Mesenchymal stem cell (in vitro differentiated cells and primary cell): Measurements from ENCODE around the gene CAD.

ENCODE experiments used
- DNase-seq: peaks from one replicate; pipeline ENCODE4 v3.0.0-alpha.2; 2013
- H2AFZ ChIP-seq: one replicate; pipeline ENCODE4 v1.6.1; 2013; ENCODE audit warnings: low read depth, mild to moderate bottlenecking, control low read depth, inconsistent platforms, low read length, moderate library complexity
- H2AK5ac ChIP-seq: 2 replicates; pipeline ENCODE4 v1.6.1; 2013; ENCODE audit warnings: low read length, moderate library complexity, mild to moderate bottlenecking, inconsistent platforms; ENCODE audit not compliant: severe bottlenecking
- H2BK120ac ChIP-seq: one replicate; pipeline ENCODE4 v1.6.1; 2013; ENCODE audit warnings: low read depth, mild to moderate bottlenecking, inconsistent platforms, low read length, moderate library complexity
- H2BK12ac ChIP-seq, 2 experiments: one replicate each; pipeline ENCODE4 v1.6.1; 2013; ENCODE audit warnings: inconsistent platforms in 2 of 2, low read length in 2 of 2, mild to moderate bottlenecking in 2 of 2, moderate library complexity in 2 of 2, control low read depth in 1 of 2
- H2BK15ac ChIP-seq: one replicate; pipeline ENCODE4 v1.6.1; 2013; ENCODE audit warnings: mild to moderate bottlenecking, low read depth, inconsistent platforms; ENCODE audit not compliant: poor library complexity, severe bottlenecking
- H2BK5ac ChIP-seq: 2 replicates; pipeline ENCODE4 v1.6.1; 2013; ENCODE audit warnings: low read depth, mild to moderate bottlenecking, low read length, control low read depth, inconsistent platforms; ENCODE audit not compliant: poor library complexity, severe bottlenecking
- H3K14ac ChIP-seq, 2 experiments: one replicate each; pipeline ENCODE4 v1.6.1; 2013; ENCODE audit warnings: inconsistent platforms in 2 of 2, low read length in 2 of 2, control low read depth in 1 of 2, mild to moderate bottlenecking in 1 of 2, moderate library complexity in 1 of 2
- H3K18ac ChIP-seq, 2 experiments: one replicate each; pipeline ENCODE4 v1.6.1; 2013; ENCODE audit warnings: inconsistent platforms in 2 of 2, low read length in 2 of 2, control low read depth in 1 of 2, low read depth in 1 of 2, mild to moderate bottlenecking in 1 of 2
- H3K23ac ChIP-seq, 2 experiments: one replicate each; pipeline ENCODE4 v1.6.1; 2013; ENCODE audit warnings: inconsistent platforms in 2 of 2, low read length in 2 of 2, mild to moderate bottlenecking in 2 of 2, moderate library complexity in 2 of 2, control low read depth in 1 of 2
- H3K27ac ChIP-seq: 2 replicates; pipeline ENCODE4 v1.5.1; 2013; ENCODE audit warnings: mild to moderate bottlenecking, moderate library complexity, low read length, control low read depth, inconsistent platforms; ENCODE audit not compliant: poor library complexity, severe bottlenecking
- H3K27me3 ChIP-seq, 2 experiments: 2 replicates each; pipeline versions ENCODE4 v1.6.1 to v1.7.0; 2013; ENCODE audit warnings: low read length in 2 of 2, mild to moderate bottlenecking in 2 of 2, moderate library complexity in 2 of 2, control low read depth in 1 of 2, inconsistent platforms in 1 of 2; ENCODE audit not compliant: control insufficient read depth in 1 of 2, insufficient read depth in 1 of 2
- H3K36me3 ChIP-seq, 2 experiments: 2 replicates each; pipeline versions ENCODE4 v1.6.1 to v1.7.0; 2013; ENCODE audit warnings: low read length in 2 of 2, control low read depth in 1 of 2, inconsistent platforms in 1 of 2, low read depth in 1 of 2, mild to moderate bottlenecking in 1 of 2; ENCODE audit not compliant: insufficient read depth in 2 of 2, control insufficient read depth in 1 of 2
- H3K4ac ChIP-seq, 2 experiments: one replicate each; pipeline ENCODE4 v1.6.1; 2013; ENCODE audit warnings: inconsistent platforms in 2 of 2, low read length in 2 of 2, mild to moderate bottlenecking in 2 of 2, moderate library complexity in 2 of 2, control low read depth in 1 of 2, low read depth in 1 of 2
- H3K4me1 ChIP-seq: 2 replicates; pipeline ENCODE4 v1.6.1; 2013; ENCODE audit warnings: low read depth, low read length, control low read depth; ENCODE audit not compliant: control insufficient read depth, insufficient read depth
- H3K4me2 ChIP-seq: 2 replicates; pipeline ENCODE4 v1.6.1; 2013; ENCODE audit warnings: low read length, mild to moderate bottlenecking, inconsistent platforms; ENCODE audit not compliant: poor library complexity, severe bottlenecking
- H3K4me3 ChIP-seq, 2 experiments: 2 replicates each; pipeline versions ENCODE4 v1.5.1 to v1.7.0; 2013; ENCODE audit warnings: low read length in 2 of 2, mild to moderate bottlenecking in 2 of 2, control low read depth in 1 of 2, low read depth in 1 of 2; ENCODE audit not compliant: insufficient read depth in 1 of 2
- H3K79me1 ChIP-seq: replicated peaks from 2 replicates; pipeline ENCODE4 v1.6.1; 2013; ENCODE audit warnings: mild to moderate bottlenecking, control low read depth, low read length, inconsistent platforms; ENCODE audit not compliant: poor library complexity, severe bottlenecking
- H3K9ac ChIP-seq: 2 replicates; pipeline ENCODE4 v1.7.0; 2013; ENCODE audit warnings: mild to moderate bottlenecking, low read length, moderate library complexity
- H3K9me3 ChIP-seq: 2 replicates; pipeline ENCODE4 v1.7.0; 2013; ENCODE audit warnings: mild to moderate bottlenecking, low read length; ENCODE audit not compliant: control insufficient read depth
- H4K8ac ChIP-seq: one replicate; pipeline ENCODE4 v1.6.1; 2013; ENCODE audit warnings: inconsistent platforms, mild to moderate bottlenecking, low read length, moderate library complexity
- H4K91ac ChIP-seq: one replicate; pipeline ENCODE4 v1.6.1; 2013; ENCODE audit warnings: mild to moderate bottlenecking, low read length, inconsistent platforms
- WGBS: methylation state at CpG from one replicate; pipeline ENCODE4 v1.1.7; 2013; ENCODE audit warnings: mixed read lengths; 5-methylcytosine and 5-hydroxymethylcytosine counted together

The CAD gene

GRCh38 chr2:27285481-27285880 lies 68.3 kb downstream of the CAD start:
- Histone ChIP-seq H4K91ac (no peak overlapping the region), H2AFZ (no peak overlapping the region), H3K4me3 (no peak overlapping the region), H4K8ac (no peak overlapping the region), H3K27ac (no peak overlapping the region), H2BK120ac (no peak overlapping the region), H3K9me3 (no peaks in the 10 kb centered on the region), H3K9ac (no peak overlapping the region), H2BK5ac (no peak overlapping the region), H3K4me2 (no peak overlapping the region), H3K14ac (no peak overlapping the region), H3K23ac (no peak overlapping the region), H3K4ac (no peak overlapping the region), H2BK12ac (no peak overlapping the region), H3K27me3 (peaks cover 41 to 74% of the 10 kb centered on the region in 2 experiments), H2BK15ac (no peak overlapping the region), H3K79me1 (no peaks in the 10 kb centered on the region), H3K18ac (no peak overlapping the region), H2AK5ac (no peak overlapping the region), H3K4me1 (peaks cover 3% of the 10 kb centered on the region), H3K36me3 (no peaks in the 10 kb centered on the region)
- DNase-seq, result no peak
- 100% methylated on average over 1 of the region's 6 CpGs for WGBS

GRCh38 chr2:27288610-27289009 lies 71.4 kb downstream of the CAD start:
- Histone ChIP-seq H4K91ac (no peak overlapping the region), H4K8ac (no peak overlapping the region), H3K4me3 (no peak overlapping the region), H2BK5ac (no peak overlapping the region), H2BK15ac (no peak overlapping the region), H3K79me1 (no peaks in the 10 kb centered on the region), H3K9ac (no peak overlapping the region), H3K14ac (no peak overlapping the region), H3K27me3 (peaks cover 44 to 63% of the 10 kb centered on the region in 2 experiments), H3K4me1 (no peaks in the 10 kb centered on the region), H3K4me2 (no peak overlapping the region), H2AK5ac (no peak overlapping the region), H3K9me3 (no peaks in the 10 kb centered on the region), H3K23ac (no peak overlapping the region), H2BK120ac (no peak overlapping the region), H2AFZ (no peak overlapping the region), H3K27ac (no peak overlapping the region), H3K18ac (no peak overlapping the region), H3K4ac (no peak overlapping the region), H3K36me3 (no peaks in the 10 kb centered on the region), H2BK12ac (no peak overlapping the region)
- WGBS, result no CpG with 5 or more reads among the region's 3 CpGs
- DNase-seq, result no peak

GRCh38 chr2:27290549-27290948 lies 73.4 kb downstream of the CAD start:
- Histone ChIP-seq H3K18ac (no peak overlapping the region), H3K4ac (no peak overlapping the region), H4K91ac (no peak overlapping the region), H3K27ac (no peak overlapping the region), H3K23ac (no peak overlapping the region), H3K4me2 (no peak overlapping the region), H3K14ac (no peak overlapping the region), H3K4me3 (no peak overlapping the region), H3K79me1 (no peaks in the 10 kb centered on the region), H2AFZ (no peak overlapping the region), H3K9me3 (no peaks in the 10 kb centered on the region), H2BK5ac (no peak overlapping the region), H3K9ac (no peak overlapping the region), H2AK5ac (no peak overlapping the region), H2BK15ac (no peak overlapping the region), H3K27me3 (peaks cover 38 to 52% of the 10 kb centered on the region in 2 experiments), H4K8ac (no peak overlapping the region), H3K36me3 (no peaks in the 10 kb centered on the region), H3K4me1 (no peaks in the 10 kb centered on the region), H2BK12ac (no peak overlapping the region), H2BK120ac (no peak overlapping the region)
- no peak for DNase-seq
- 95% methylated on average over 4 of the region's 5 CpGs for WGBS

DNA sequence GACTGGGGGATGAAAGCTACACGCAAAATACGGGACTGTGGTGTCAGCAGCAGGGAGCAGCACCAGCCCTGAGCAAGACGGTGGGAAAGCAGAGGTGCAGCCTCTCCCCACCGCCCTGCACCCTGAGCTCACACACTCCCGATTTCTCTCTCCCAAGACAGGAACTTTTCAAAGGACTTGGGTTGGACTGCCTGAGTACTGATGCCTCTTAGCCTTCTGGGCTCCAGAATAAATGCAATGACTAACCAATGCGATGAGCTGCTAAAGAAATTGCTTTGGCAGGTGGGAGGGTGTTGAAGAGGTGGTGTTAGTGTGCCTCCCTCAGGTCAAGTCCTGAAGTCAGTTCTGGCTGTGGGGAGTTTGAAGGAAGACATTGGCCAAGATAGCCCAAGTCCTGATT lies 74.7 kb downstream of the CAD start:
- Histone ChIP-seq H3K4me3 (no peak overlapping the region), H3K23ac (no peak overlapping the region), H4K8ac (no peak overlapping the region), H3K36me3 (no peaks in the 10 kb centered on the region), H4K91ac (no peak overlapping the region), H2BK12ac (peak overlapping the region in 1 of 2 experiments; percentile 63), H3K79me1 (no peaks in the 10 kb centered on the region), H3K27ac (no peak overlapping the region), H3K9me3 (no peaks in the 10 kb centered on the region), H3K9ac (no peak overlapping the region), H2BK5ac (no peak overlapping the region), H3K4ac (no peak overlapping the region), H3K4me1 (no peaks in the 10 kb centered on the region), H2BK120ac (no peak overlapping the region), H2AK5ac (no peak overlapping the region), H3K18ac (peak overlapping the region; percentile 10 to 34), H3K14ac (no peak overlapping the region), H3K27me3 (peaks cover 35 to 54% of the 10 kb centered on the region in 2 experiments), H3K4me2 (no peak overlapping the region), H2AFZ (no peak overlapping the region), H2BK15ac (no peak overlapping the region)
- DNase-seq, result no peak
- 18% methylated on average over 5 of the region's 6 CpGs for WGBS
